HS-27A (cell line): ENCODE measurements around the gene FEM1B.
A peak's percentile ranks its signal among the peaks of the same experiment; 100 is the strongest.
"Not testable (repeated sequence)": the region's sequence is repeated elsewhere in the genome, so short reads cannot be mapped to it uniquely, and the experiment has no call there.

Source experiments
- DNase-seq: peaks from one replicate; pipeline ENCODE4 v3.0.0-alpha.2; 2012; ENCODE audit warnings: low read depth, missing footprints

FEM1B gene

DNA sequence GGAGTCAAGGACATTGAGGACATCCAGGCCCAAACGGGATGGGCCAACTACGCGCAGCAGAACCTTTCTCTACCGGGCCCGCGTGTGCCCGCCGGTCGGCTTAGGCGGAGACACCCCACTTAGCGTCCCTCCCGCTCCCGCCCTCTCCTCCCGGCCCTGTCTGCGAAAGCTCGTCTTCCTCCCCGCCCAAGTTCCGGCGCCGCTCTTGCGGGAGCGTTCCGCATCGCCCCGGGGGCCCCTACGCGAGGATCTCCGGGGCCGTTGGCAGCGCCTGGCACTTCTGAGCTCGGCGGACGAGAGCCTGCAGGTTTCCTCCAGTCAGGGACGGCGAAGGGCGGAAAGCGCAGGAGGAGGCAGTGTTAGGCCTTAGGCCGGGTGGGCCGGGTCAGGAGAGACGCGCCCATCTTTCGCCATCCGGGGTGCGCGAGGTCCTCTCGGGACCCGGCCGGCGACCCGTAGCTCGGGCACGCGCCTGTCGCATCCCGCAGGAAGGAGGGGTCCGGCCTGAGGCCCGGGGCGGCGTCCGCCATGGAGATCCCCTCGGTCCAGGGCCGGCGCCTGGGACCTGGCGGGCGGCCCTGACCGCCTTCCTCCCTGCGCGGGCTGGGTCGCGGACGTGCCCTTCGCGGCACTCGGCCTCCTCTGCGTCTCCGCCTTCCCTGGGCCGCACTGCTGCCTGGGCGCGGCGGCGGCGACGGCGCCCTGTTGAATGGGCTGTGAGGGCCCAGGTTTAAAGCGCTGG is at the start of gene FEM1B:
FEM1B (plus strand) TSS at position 143 of the 742 bp plus-strand sequence. CDS start 673 bp downstream, outside the sequence.
- peak; percentile 89 for DNase-seq

DNA sequence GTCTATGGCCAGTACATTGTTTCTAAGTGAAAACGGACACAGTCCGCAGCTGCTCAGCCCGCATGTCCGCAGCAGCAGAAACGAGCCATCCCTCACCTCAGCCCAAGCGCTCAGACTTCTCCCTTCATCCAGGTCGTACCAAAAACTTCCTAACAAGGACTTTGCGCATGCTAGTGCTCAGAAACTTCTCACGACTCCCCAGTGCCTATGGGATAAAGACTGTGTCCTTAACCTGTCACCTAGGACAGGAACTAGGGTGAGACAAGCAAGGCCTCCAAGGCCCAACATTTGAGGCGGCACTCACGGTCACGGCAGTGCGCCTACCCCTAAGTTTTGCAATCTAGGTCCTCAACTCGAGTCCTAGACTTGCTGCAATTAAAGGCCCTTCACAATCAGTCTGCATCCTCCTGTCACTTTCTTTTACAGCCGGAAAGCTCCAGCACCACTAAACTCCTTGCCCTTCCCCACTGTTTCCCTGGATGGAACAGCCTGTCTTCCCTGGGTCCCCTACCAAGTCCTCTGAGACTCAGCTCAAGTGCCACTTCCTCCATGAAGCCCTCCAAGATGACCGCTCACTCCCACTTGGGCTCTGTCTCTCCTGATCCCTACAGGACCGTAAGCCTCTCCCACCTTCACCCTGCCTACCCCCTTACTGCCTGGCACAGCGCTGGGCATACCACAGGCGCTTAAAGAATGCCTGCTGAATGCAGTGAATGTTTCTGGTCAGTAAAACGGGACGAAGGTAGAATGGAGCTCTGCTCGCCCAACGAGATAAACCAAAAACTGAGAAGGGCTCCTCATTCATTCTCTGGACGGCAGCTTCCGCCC is 49.2 kb upstream of the FEM1B start:
- peak; percentile 27 for DNase-seq

DNA sequence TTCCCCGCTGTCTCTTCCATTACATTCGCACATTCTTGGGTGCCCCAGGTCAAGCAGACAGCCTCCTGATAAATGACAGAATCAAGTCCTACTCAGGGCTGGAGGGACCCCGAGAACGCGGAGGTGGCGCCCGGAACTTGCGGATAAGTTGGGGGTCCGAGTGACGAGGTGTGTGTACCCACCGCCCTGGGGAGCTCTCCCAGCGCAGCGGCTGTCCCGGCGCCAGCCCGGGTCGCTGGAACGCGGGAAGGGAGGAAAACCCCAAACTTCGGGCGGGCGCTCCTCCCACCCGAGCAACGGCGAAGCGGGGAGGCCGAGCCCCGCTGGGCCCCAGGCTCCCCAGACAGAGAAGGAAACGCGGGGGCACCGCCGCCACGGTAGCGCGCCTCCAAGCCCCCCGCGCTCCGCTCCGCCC is 48.6 kb upstream of the FEM1B start:
- DNase-seq = peak; percentile 29

DNA sequence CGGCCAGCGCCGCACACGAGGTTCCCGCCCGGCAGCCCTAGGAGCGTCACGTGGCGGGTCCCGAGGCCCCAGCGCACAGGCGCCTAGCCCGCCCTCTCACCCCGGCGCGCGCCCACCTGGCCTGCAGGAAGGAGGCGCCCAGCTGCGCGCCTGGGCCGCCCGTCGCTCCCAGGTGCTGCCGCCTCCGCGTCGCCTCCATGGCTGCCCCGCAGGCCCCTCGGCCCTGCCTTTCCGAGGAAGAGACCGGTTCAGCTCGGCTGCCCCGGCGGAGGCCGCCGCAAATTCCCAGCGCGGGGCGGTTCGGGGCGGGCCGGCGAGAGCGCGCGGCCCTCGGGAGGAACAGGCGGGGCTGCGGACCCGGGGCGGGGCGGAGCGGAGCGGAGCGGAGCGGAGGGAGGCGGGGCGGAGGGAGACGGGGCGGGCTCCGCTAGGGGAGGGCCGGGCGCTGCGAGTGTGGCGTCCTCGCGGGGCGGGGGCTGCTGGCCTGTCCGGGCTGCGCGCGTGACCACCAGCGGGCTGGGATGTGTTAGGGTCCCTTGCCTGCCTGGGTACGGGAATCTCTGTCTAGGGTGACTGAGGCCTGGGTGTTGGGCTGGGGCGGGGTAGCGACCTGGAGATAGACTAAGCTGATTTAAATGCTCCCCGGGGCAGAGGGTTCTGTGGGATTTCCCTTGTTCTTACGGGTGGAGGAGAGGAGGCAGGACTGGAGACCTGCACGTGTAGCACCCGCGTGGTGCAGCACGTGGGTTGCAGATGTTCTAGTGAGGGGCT is 48.0 kb upstream of the FEM1B start, which contains the start of gene CLN6:
CLN6 (minus strand) TSS at position 343 of the 771 bp plus-strand sequence; CDS start at position 199, 144 bp downstream.
- DNase-seq = peak; percentile 69

DNA sequence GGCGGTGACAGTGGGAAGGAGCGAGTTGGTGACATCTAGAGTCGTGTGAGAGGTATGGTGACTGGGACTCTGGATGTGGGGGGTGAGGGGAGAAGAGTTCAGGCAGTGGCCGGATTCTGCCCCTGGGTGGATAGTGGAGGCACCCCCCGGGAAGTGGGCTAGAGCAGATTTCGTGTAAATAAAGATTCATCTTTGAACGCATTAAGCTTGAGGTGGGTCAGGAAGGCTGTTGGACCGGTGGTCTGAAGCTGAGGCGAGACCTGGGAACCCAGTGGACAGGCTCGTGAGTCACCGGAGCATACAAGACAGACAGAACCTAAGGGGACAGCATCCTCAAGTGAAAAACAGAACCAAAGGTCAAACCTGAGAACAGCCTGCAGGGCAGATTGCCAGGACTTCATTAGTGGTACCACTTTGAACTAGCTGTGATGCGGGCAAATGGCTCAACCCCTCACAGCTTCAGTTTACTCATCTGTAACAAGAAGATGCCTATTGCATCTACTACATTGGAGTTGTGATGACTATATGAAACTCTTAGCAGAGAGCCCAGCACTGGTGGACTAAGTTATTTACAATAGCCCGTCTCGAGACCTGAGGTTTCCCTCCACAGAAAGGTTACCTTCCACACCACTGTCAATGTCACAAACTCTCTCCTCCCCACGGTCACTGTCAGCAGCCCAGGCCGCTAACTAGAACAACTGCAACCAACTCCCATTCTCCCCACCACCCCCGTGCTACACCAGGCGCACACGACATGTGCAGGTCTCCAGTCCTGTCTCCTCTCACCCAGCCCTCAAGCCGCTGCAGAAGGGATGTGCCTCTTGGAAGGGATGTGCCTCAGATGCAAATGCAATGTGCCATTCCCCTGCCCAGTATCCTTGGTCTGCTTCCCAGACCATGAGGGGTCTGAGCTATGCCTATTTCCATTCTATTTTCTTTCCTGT is 47.1 kb upstream of the FEM1B start:
- DNase-seq = no peak

DNA sequence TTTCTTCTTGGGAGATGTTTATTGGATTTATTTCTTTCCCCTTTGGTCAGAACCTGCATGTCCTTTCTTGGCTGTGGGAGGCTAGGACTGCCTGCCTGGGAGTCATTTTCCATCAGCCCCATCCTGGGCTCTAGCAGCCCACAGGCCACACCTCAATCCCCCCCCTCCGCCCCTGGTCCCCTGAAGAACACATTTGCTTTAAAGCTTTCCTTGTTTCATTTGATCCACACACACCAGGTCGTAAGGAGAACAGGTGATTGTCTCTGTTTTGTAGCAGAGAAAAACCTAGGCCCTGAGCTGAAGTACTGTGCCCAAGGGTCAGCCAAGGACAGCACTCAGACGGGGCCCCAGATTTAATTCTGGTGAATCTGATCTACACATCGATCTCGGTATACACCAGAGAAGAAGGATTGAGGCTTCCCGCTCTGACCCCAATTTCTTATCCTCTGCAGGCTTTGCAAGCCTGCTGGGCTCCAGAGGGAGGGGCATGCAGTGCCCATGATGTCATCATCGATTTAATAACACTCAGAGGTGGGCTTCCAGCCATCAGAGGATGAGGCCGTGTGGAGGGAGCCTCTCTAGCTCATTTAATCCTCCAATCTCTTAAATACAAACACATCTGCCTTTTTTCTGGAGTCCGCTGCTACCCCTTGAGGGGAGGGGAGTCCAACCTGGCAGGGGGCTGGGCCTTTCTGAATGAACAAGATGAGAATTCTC is 46.3 kb upstream of the FEM1B start:
- no peak for DNase-seq

DNA sequence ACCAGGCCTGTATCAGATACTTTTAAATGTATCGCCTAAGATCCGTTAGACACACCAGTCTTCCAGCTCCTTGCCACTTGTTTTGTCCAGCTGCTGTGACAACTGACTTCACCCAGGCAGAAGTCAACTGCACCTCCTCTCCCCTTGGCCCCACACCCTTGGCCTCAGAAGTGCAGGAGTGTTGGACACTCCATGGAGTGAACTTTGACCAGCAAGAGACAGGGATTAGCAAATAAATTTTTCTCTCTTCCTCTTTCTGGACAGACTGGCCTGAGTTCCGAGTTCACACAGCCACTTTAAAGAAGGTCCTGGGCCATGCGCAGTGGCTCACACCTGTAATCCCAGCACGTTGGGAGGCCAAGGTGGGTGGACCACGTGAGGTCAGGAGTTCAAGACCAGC is 45.1 kb upstream of the FEM1B start:
- no peak for DNase-seq

DNA sequence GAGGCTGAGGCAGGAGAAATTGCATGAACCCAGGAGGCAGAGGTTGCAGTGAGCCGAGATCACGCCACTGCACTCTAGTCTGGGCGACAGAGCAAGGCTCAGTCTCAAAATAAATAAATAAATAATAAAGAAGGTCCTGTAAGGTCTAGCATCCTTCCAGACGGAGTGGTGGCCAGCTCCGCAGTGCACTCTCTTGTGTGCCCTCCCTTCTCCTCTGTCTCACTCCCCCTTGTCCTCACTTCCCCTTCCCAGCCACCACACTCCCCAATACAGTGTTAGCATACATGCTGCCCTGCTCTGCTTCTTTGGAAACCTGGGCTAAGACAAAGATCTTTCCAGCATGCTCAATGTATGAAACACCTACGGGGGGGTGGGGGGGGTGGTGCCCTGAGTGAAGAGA is 44.6 kb upstream of the FEM1B start:
- DNase-seq = no peak

DNA sequence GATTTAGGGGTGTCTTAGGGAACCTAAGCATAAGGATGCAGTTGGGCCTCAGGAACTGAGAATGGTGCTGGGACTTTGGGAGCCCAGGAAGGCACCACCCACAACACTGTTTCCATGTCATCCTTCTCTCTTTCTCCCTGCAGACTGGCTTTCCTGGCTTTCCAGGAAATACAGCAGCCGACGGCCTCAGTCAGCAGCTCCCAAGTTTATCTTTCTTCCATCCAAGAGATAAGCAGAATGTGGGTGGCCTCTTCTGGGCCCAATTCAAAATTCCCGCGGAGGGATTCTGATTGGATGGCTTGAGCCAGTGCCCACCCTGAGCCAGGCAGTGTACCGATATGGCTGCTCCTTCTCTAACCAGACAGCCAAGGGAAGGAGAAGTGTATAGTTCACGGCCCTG is 43.5 kb upstream of the FEM1B start:
- no peak for DNase-seq

DNA sequence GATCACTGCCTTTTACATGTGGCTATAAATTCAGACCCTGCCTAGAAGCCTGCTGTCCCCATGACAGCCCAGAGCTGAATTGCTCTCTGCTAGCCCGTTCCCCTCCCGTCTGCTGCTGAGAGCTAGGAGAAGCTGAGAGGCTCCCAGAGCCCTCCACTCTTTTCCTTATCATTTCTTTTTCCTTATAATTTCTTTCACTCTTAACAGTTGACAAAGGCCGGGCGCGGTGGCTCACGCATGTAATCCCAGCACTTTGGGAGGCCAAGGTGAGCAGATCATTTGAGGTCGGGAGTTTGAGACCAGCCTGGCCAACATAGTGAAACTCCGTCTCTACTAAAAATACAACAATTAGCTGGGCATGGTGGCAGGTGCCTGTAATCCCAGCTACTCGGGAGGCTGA is 43.0 kb upstream of the FEM1B start:
- not testable (repeated sequence) for DNase-seq

DNA sequence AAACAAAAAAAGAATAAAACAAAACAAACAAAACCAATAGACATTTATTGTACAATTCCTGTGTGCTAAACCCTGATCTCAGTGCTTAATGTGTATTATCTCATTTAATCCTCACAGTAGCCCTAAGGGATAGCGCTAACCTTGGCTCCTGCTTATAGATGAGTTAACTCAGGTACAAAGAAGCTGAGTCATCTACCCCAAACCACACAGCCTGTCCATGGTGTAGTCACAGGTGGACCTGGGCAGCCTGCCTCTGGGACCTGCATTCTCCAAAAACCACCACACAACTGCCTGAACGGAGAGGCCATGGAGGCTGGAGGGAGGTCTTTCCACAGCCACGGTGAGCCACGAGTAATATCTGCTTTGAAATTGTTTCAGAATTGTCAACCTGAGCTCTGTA is 42.5 kb upstream of the FEM1B start:
- no peak for DNase-seq

DNA sequence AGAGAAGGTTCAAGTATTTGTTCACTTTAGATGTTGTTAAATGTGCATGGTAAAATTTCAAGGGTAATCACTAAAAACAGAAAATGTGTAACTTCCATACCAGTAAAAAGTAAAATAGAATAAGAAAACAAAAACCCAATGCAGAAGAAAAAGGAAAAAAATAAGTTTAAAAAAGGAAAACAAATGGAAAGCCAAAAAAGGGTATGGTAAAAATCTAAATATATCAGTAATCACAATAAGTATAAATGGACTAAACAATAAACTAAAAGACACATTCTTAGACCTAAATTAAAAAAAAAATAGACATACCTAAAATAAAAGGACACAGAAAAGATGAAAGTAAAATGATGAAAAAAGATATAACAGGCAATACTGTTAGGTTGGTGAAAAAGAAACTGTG is 38.5 kb upstream of the FEM1B start:
- DNase-seq = no peak

DNA sequence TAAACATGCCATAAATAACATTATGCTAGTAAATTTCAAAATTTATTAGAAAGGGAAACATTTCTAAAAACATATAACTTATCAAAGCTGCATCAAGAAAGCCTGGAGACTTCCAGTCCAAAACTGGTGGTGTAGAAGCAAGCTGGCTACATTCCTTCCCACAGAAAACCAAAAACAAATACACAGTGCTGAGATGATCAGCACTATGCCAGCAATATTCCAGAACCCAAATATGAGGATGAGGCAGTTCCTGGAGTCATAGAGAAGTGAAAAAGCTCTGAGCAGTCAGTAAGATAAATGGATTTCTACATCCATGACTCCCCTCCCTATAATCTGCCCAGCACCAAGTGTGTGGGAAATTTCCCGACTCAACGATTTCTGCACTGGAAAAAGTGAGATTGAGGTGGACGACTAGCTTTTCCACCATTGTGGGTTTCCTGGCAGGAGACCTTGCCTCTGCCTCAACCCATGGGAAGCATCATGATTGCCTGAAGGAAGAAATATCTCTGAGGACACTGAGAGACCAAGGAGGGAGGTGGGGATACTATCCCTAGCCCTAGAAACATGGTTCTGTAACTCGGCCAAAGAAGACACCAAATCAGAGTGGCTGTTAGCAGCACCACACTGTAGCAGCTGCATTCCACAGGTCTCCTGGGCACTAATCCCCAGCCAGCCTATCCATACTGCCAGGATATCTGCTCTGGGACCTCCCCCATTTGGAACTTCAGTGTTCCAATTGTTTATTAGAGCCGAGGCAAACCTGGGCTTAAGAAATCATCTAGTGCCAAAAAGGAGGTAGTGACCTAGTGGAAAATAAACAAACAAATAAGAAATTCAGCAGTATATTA is 36.2 kb upstream of the FEM1B start:
- no peak for DNase-seq

DNA sequence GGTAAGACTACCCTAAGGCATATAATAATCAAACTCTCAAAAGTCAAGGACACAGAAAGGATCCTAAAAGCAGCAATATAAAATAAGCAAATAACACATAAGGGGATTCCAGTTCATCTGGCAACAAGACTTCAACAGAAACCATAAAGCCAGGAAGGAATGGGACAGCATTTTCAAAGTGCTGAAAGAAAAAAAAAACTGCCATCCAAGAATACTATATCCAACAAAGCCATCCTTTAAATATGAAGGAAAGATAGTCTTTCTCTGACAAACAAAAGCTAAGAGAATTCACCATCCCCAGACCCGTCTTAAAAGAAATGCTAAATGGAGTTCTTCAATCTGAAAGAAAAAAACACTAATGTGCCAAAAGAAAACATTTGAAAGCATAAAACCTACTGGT is 33.3 kb upstream of the FEM1B start:
- no peak for DNase-seq

DNA sequence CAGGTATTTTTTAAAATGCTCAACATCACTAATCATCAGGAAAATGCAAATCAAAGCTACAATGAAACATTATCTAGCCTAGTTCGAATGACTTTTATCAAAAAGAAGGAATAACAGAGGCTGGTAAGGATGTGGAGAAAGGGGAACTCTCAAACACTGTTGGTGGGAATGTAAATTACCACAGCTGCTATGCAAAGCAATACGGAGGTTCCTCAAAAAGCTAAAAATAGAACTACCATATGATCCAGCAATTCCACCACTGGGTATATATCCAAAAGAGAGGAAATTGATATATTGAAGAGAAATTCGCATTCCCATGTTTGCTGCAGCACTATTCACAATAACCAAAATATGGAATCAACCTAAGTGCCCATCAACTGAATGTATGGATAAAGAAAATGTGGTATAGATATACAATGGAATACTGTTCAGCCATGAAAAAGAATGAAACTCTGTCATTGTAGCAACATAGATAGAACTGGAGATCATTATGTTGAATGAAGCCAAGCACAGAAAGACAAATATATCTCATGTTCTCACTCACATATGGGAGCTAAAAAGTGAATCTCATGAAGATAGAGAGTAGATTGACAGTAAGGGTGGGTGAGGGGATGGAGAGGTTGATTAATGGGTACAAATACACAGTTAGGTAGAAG is 28.4 kb upstream of the FEM1B start:
- DNase-seq = no peak

DNA sequence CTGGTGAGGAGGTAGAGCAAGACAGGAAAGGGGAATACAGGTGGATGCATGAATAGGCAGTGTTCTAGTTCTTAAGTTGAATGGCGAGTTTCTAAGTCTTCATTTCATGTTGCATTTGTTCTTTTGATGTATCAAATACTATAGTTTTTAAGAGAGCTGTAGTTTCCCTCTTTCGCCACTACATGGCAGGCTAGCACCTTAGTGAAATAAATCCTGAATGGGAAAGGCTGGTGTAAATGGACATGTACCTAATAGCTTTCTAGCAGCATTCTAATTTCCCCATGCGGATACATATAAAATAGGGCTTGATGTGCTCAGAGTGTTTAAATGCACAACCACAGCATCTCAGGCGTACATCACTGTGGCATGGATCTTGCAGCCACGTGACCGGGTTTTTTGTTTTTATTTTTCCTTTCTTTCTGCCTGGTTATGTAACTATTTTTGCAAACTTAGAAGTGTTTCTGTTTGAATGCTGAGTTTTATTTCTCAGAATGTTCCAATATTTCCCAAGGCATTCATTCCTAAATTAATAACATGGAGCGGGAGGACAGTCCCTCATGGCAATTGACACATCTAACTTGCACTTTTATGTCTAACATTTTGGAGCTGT is 24.5 kb upstream of the FEM1B start:
- DNase-seq = no peak

DNA sequence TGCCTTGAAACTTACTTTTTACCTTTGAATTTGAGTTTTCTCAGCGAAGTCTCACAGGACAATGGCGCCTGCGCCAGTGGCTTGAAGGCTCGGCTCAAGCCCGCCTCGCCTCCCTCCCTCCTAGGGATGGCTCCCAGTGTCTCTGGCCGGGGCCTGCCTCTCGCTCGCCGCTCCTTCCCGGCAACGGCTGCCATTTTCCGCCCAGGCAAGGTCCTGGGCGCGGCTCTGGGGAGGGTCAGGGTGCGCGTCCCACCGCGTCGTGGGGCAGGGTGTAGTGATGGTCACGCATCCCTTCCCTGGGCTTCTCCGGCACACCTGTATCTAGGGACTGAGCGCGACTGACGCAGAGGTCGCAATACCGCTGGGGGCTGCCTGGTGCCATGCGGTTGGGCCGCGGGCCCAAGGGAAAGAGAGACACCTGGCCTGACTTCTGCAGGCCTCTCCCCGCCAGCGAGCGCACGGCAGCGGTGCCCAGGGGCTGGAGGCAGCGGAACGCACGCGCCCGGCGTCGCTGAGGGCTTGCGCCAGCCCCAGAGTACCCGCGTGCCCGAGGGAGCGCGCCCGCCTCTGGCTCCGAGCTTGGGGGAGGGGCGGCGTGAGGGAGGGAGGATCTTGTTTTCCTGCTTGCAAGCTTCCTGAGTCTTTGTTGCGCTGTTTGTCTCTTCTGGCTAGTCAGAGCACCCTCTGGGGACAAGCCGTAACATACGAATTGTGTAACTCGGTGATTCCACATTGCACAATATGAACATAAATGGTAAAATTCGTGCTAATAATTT is 20.7 kb upstream of the FEM1B start:
- no peak for DNase-seq

DNA sequence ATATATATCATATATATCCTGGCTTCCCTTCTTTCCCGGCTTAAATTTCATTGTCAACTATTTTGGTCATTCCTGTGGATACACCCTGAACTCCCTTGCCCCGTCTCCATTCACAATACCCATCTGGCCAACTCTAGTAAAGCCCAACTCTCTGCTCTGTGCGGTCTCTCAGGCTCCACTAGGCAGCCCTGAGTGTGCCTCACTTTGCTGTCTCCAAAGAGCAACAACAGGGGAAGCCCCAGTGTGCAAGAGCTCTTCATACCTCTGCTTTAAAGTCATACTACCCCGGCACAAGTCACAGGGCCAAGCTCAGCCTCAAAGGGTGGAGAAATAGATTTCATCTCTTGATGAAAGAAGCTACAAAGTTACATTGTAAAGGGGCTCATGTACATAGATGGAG is 18.9 kb upstream of the FEM1B start:
- no peak for DNase-seq
